Globus pallidus (tissue), 1 donor: ENCODE results near the gene MRPS24.
"Not testable (repeated sequence)": the region's sequence is repeated elsewhere in the genome, so short reads cannot be mapped to it uniquely, and the experiment has no call there.

ENCODE experiments used
- DNase-seq: peaks from one replicate; pipeline ENCODE4 v3.0.0-alpha.2; 2015; ENCODE audit warnings: low spot score

The MRPS24 gene

DNA sequence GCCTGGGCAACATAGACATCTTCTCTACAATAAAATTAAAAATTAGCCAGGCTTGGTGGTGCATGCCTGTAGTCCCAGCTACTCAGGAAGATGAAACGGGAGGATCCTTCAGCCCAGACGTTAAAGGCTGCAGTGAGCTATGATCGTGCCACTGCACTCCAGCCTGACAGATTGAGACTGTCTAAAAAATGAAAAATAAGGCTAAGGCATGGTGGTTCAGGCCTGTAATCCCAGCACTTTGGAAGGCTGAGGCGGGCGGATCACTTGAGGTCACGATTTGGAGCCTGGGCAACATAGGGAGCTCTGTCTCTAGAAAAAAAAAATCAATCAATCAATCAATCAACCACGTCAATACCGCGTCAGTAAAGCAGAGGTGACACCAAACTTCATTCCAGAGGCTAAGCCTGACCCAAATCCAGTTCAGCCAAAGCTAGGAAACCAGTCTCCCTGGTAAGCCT lies 31.1 kb downstream of the MRPS24 start:
- no peak for DNase-seq

DNA sequence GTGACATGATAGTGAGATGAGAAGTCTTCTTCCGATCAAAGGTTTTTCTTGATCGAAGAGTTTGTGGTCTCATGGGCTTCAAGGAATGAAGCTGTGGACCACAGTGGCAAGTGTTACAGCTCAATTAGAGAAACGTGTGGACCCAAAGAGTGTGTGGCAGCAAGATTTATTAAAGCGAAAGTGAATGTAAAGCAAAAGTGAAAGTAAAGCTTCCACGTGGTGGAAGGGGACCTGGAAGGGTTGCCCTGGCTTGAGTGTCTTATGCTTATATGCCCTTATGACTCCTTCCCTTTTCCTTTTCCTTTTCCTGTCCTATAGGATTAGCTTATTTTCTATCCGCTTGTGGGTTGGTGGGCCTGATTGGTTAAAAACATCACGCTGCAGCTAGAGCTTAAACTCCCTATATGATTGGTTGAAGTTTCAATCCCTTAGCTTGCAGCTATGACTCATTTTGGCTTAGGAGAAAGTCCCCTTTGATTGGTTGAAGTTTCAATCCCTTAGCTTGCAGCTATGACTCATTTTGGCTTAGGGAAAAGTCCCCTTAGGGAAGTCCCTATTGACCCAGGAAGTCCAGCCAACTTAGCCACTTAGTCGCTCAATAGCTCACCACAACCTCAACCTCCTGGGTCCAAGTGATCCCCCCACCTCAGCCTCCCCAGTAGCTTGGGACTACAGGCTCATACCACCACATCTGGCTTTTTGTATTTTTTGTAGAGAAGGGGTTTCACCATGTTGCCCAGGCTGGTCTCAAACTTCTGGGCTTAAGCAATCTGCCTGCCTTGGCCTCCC lies 34.7 kb downstream of the MRPS24 start:
- no peak for DNase-seq

DNA sequence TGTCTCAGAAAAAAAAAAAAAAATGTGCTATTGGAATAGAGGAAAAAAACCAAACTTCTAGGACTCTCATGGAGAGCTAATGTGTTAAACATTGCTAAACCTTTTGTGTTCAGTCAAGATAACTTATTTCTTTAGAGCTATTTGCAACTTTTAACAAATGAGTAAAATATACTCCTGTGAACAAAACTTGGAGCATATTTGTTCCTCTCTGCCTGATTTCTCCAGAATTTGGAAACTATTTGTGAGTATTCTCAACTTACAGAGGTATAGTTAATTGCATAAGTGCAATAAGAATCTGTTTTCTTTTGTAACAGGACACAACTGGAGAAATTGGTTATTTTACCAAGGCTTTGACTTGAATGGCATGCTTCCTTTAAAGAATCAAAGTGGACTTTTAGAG lies 38.4 kb downstream of the MRPS24 start:
- DNase-seq: not testable (repeated sequence)

DNA sequence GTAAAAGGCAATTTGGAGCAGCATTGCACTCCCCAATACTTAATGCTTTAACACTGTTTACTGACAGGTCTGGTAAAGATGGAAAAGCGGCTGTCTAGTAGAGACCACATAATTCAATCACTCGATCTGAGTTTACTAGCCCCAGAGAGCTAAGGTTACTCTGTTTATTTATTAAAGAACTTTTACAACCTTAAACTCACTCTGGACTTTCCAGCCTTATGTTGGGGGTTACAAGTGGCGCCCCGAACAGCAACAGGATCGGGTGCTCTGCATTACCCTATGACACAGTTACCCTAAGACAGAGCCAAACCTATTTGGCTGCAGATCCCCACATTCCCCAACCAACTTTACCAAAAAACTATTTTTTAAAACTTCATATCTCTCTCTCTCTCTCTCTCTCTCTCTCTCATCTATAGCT lies 43.9 kb downstream of the MRPS24 start:
- DNase-seq: no peak

DNA sequence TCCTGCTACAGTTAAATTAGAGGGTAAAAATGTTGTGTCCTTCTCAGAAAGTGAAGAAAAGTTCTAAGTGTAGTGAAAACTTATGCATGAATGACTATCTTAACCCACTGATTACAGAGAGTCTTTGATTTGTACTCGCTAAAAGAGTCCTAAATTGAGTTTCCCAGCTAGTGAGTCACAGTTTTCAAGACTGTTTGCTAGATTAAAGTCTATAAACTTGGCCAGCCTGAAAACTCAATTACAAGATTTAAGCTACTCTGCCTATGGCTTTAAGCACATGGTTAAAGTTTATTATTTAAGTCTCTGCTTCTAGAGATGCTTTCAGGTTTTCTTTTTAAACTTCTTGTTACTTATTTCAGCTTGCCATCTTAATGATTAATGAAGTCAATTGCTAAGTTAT lies 44.4 kb downstream of the MRPS24 start:
- no peak for DNase-seq

DNA sequence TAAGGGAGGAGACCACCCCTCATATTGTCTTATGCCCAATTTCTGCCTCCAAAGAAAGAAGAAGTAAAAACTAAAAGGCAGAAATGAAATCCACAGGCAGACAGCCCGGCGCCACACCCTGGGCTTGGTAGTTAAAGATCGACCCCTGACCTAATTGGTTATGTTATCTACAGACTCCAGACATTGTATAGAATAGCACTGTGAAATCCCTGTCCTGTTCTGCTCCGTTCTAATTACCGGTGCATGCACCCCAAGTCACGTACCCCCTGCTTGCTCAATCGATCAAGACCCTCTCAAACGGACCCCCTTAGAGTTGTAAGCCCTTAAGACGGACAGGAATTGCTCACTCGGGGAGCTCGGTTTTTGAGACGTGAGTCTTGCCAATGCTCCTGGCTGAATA lies 44.8 kb downstream of the MRPS24 start:
- DNase-seq: not testable (repeated sequence)

DNA sequence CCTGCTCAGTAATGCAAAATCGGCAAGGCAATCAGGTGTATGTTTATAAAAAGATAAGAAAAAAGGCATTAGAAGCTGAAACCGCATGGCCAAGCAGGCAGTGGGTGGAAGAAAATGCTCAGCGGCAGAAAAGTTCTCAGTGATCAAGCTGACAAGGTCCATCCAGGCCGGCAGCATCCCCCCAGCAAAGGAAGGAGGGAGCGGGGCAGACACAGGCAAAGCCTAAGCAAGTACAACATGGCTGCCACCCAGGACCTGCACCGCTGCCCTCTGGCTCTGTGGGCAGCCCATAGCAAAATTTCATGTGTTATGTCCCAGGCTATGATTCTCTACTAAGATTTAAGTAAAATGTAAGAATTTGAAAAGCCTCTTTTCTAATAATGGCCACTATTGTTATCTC lies 45.4 kb downstream of the MRPS24 start:
- DNase-seq: no peak

DNA sequence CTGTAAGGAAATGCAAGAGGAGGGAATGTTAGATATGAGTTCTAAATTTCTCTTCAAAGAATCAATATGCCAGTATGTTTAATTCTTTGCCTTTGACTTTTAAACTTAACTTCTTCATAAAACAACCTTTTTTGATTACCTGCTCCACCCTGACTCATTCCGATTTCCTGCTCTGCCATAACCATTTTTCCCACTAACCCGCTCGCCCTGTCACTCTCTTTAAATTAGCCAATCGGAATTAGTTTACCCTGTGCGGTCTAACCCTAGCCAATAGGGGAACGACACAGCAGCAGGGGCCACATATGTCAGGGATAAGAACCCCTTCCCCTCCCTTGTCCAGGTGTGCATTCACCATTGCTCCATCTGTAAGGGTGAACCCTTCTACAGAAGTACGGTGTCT lies 45.9 kb downstream of the MRPS24 start:
- not testable (repeated sequence) for DNase-seq
